WERI-Rb-1 (cell line): ENCODE results near the gene PDCD1LG2.

Experiments used
- DNase-seq: peaks from one replicate; pipeline ENCODE4 v3.0.0-alpha.2; 2020
- H3K27ac ChIP-seq: fragments of 250-450 bp; sonication (Bioruptor Pico); 2 replicates; pipeline ENCODE4 v1.5.1; 2020; ENCODE audit warnings: mild to moderate bottlenecking, moderate library complexity
- H3K27me3 ChIP-seq: fragments of 250-450 bp; sonication (Bioruptor Pico); 2 replicates; pipeline ENCODE4 v1.5.1; 2021; ENCODE audit warnings: mild to moderate bottlenecking, low read depth, moderate library complexity; ENCODE audit not compliant: insufficient read depth, severe bottlenecking
- H3K36me3 ChIP-seq: fragments of 250-450 bp; sonication (Bioruptor Pico); 2 replicates; pipeline ENCODE4 v1.5.1; 2020; ENCODE audit warnings: mild to moderate bottlenecking, moderate library complexity
- H3K4me3 ChIP-seq: 2 replicates; pipeline ENCODE4 v1.5.1; 2011; ENCODE audit warnings: low read depth, mild to moderate bottlenecking, control low read depth, low read length
- H3K9me3 ChIP-seq: fragments of 250-450 bp; sonication (Bioruptor Pico); 2 replicates; pipeline ENCODE4 v1.5.1; 2021; ENCODE audit warnings: mild to moderate bottlenecking, moderate library complexity; ENCODE audit not compliant: severe bottlenecking
- TF ChIP-seq, protein P1 (sequence below): IDR thresholded peaks from 2 replicates; pipeline ENCODE4 v1.5.1; 2011; ENCODE audit warnings: low read depth, mild to moderate bottlenecking, control low read depth, inconsistent platforms, low read length

The PDCD1LG2 gene

DNA sequence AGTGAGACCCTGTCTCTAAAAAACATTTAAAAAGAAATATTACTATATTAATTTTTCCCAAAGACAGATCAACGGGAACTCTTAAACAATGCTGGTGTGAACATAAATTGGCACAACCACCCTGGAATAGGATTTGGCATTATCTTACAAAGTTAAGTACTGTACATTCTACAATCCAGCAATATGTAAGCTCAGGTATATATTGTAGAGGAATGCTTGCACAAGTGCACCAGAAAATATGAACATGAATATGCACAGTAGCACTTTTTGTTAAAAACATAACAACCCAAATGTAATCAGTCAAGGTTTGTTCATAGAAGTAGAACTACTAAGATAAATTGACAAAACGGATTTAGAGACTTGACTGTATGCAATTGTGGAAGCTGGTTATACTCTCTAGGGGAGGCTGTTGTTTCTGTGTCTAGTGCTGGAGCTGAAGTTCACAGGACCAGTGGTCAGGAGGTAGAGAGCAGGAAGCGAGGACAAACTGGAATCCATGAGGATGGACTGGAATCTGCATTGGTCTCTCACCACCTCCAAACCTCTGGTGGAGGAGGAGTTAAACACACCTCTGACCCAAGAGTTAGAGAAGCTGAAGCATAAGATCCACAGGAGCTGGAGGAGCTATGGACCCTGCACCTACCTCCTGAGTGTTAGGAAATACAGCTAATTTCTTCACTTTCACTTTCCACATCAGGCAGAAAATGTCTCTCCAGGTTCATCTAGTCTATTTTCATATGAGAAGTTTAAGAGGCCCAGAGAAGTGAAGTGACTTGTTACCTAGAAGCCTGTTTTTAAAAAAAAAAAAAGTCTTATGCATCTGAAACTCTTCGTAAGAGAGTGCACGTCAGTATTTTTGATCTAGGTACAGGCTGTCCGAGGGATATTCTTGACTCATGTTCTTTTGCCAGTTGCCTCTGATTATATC, 98.2 kb downstream of the PDCD1LG2 start:
- Histone ChIP-seq H3K27me3 (no peaks in the 10 kb centered on the region), H3K36me3 (no peaks in the 10 kb centered on the region), H3K9me3 (no peaks in the 10 kb centered on the region), H3K27ac (no peak overlapping the region), H3K4me3 (no peak overlapping the region)
- TF ChIP-seq, protein P1, sequence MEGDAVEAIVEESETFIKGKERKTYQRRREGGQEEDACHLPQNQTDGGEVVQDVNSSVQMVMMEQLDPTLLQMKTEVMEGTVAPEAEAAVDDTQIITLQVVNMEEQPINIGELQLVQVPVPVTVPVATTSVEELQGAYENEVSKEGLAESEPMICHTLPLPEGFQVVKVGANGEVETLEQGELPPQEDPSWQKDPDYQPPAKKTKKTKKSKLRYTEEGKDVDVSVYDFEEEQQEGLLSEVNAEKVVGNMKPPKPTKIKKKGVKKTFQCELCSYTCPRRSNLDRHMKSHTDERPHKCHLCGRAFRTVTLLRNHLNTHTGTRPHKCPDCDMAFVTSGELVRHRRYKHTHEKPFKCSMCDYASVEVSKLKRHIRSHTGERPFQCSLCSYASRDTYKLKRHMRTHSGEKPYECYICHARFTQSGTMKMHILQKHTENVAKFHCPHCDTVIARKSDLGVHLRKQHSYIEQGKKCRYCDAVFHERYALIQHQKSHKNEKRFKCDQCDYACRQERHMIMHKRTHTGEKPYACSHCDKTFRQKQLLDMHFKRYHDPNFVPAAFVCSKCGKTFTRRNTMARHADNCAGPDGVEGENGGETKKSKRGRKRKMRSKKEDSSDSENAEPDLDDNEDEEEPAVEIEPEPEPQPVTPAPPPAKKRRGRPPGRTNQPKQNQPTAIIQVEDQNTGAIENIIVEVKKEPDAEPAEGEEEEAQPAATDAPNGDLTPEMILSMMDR: no peak
- no peak for DNase-seq

DNA sequence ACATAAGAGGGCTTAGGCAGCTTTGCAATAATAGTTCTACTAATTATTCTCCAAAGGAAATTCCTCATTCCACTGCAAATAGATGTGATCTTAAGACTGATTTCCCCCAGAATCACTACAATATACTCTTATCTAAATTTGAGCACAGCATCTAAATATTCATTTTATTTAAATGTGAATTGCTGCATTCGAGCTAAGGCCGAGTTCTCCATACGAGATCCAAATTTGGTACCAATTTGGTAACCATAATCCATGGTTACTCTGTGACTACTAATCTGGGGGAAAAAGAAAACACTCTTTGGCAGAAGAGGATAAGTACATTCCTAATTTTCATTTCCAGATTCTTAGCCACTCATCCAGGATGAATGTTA, 98.9 kb downstream of the PDCD1LG2 start:
- Histone ChIP-seq H3K27me3 (no peaks in the 10 kb centered on the region), H3K9me3 (no peaks in the 10 kb centered on the region), H3K36me3 (no peaks in the 10 kb centered on the region), H3K27ac (no peak overlapping the region), H3K4me3 (no peak overlapping the region)
- TF ChIP-seq, protein P1: no peak
- no peak for DNase-seq

DNA sequence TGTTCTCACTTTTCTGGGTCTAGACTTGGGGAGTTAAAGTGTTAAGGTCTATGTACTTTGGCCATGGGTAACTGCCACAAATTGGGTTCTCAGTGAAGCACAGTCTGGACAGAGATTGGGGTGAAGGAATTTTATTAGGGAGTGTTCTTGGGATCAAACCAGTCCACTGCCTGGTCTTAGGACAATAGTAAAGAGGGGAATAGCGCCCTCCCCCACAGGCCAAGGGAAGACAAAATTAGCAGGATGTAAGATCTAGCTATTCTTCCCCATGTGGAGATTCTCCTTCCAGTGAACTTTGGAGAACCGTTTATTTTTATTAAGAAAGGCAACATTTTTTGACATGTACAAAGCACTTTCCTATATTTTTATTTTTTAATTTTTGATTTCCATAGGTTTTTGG, 100.2 kb downstream of the PDCD1LG2 start:
- TF ChIP-seq, protein P1: no peak
- H3K27ac ChIP-seq: no peak overlapping the region
- H3K4me3 ChIP-seq: no peak overlapping the region
- no peak for DNase-seq
- H3K9me3 ChIP-seq: no peaks in the 10 kb centered on the region
- no peaks in the 10 kb centered on the region for H3K27me3 ChIP-seq
- no peaks in the 10 kb centered on the region for H3K36me3 ChIP-seq

DNA sequence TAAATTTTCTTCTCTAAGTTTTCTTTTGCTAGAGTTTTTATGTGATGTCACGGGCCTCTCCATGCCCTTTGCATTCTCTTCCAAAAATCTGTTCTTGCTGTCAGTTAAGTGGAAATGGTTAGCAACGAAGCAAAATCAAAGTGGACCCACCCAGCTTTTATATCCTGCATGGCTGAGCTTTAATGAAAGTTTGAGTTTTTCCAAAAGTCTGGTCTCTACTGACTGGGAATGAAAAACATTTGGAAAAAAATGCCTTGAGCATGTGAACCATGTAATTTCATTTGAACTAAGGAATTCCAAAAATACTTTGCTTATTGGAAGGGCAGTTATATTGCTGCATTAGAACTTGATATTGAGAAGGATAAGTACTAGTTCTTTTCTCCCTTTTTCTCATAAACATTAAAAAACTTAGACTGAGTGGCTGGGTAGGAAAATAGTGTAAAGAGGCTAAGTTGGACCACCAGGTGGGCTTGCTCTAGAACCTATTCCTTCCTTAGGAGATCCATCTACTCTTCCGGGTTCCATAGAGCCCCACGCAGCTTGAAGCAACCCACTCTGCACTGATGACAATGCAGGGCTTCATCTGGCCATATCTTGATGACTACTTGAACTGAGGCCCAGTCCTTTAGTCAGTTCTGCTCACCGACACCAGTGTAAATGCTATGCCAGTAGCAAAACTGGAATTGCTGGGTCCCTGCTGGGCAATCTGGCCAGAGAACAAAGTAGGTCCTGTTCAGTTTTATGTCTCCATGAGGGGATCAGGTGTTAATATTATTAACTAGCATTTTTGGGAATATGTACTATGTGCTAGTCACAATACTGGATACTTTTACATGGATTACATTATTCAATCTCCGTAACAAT, 101.2 kb downstream of the PDCD1LG2 start:
- Histone ChIP-seq H3K36me3 (no peaks in the 10 kb centered on the region), H3K9me3 (no peaks in the 10 kb centered on the region), H3K27me3 (no peaks in the 10 kb centered on the region), H3K27ac (no peak overlapping the region), H3K4me3 (no peak overlapping the region)
- no peak for DNase-seq
- TF ChIP-seq, protein P1: no peak

DNA sequence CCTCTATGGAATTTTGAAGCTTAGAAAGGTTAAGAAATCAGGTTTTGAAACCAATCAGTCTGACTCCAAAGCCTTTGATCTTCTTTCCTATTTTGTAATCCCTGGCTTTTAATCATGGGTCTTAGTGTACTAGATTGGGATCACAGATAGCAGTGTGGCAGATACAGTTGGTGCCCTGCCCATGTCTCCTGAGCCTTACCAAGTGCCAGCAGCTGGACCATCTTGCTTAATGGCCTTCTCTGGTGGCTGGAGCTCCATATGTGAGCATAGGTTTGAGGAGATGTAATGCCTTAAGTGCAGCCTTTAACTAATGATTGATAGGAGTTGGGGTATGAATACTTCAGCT, 101.8 kb downstream of the PDCD1LG2 start:
- no peak overlapping the region for H3K27ac ChIP-seq
- H3K4me3 ChIP-seq: no peak overlapping the region
- no peaks in the 10 kb centered on the region for H3K36me3 ChIP-seq
- H3K9me3 ChIP-seq: no peaks in the 10 kb centered on the region
- peak; percentile 27 for DNase-seq
- TF ChIP-seq, protein P1: no peak
- H3K27me3 ChIP-seq: no peaks in the 10 kb centered on the region
